Nephron progenitor cell (in vitro differentiated cells): Measurements from ENCODE around the gene UBE2D2.
"Not testable (repeated sequence)": the region's sequence is repeated elsewhere in the genome, so short reads cannot be mapped to it uniquely, and the experiment has no call there.

Source experiments
- DNase-seq: peaks from one replicate; pipeline ENCODE4 v3.0.0; 2021
- H3K27ac Mint-ChIP-seq: 2 replicates; pipeline ENCODE4 v1.8.0; 2021; ENCODE audit warnings: mild to moderate bottlenecking, moderate library complexity, mixed read lengths
- H3K27me3 Mint-ChIP-seq: 2 replicates; pipeline ENCODE4 v1.8.0; 2021; ENCODE audit warnings: mild to moderate bottlenecking, low read depth, mixed read lengths; ENCODE audit not compliant: poor library complexity
- H3K36me3 Mint-ChIP-seq: 2 replicates; pipeline ENCODE4 v1.8.0; 2021; ENCODE audit warnings: low read depth, mixed read lengths
- H3K4me1 Mint-ChIP-seq: 2 replicates; pipeline ENCODE4 v1.8.0; 2021; ENCODE audit warnings: mixed read lengths
- H3K4me3 Mint-ChIP-seq: 2 replicates; pipeline ENCODE4 v1.8.0; 2021; ENCODE audit warnings: mild to moderate bottlenecking, moderate library complexity, mixed read lengths
- H3K9me3 Mint-ChIP-seq: 2 replicates; pipeline ENCODE4 v1.8.0; 2021; ENCODE audit warnings: mild to moderate bottlenecking, moderate library complexity, mixed read lengths
- CTCF ChIP-seq: fragments of 200-600 bp; sonication (generic); IDR thresholded peaks from 2 replicates; pipeline ENCODE4 v1.5.0; 2021; ENCODE audit warnings: antibody characterized with exemption

The UBE2D2 gene

DNA sequence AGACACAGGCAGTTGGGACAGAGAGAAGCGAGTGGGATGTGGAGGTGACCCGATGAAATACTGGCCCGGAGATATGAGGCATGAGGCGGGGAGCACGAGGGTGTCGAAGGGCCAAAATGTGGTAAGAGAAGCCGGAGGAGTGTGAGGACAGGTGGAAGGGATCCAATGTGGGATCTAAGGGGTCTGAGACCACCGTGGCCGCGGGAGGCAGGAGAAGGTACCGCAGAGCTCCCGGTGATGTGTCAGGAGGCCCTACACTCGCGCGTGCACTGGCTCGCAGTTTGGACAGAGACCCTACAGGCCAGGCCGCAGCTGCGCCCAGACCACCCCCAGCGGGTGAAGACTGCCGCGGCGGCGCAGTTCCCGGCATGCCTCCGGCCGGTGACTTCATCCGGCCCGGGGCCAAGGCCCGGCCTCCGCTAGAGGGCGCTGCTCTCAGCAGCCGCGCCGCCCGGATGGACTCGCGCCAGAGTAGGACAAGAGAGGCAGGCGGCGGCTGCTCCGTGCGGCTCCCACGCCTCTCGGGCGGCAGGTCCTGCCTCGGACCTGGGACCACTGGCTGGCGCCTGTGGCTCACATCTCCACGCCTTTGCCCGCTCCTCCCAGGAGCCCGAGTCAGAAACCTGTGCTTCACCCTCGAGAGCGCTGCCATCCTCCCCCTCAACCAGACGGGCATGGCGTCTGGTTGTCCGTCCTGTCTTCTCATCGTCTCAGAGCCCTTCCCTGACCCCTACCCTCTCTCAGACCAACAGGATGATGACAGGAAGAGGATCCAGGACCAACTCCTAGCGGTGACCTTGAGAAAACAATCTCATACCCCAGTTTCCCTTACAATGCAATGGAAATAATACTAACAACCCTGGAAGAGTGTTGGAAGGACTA lies 43.2 kb upstream of the UBE2D2 start:
- Mint-ChIP-seq H3K9me3 (no peaks in the 10 kb centered on the region), H3K4me1 (peaks cover 23% of the 10 kb centered on the region), H3K4me3 (peak overlapping the region; percentile 82), H3K27ac (peak overlapping the region; percentile 97), H3K27me3 (peaks cover 18% of the 10 kb centered on the region), H3K36me3 (no peaks in the 10 kb centered on the region)
- peak; percentile 95 for DNase-seq
- TF ChIP-seq CTCF = peak; percentile 98

GRCh38 chr5:139523635-139524445 lies 37.3 kb upstream of the UBE2D2 start:
- Mint-ChIP-seq H3K4me1 (peaks cover 58% of the 10 kb centered on the region), H3K36me3 (no peaks in the 10 kb centered on the region), H3K27me3 (peaks cover 15% of the 10 kb centered on the region), H3K9me3 (no peaks in the 10 kb centered on the region), H3K27ac (no peak overlapping the region), H3K4me3 (no peak overlapping the region)
- no peak for DNase-seq
- TF ChIP-seq CTCF = no peak

GRCh38 chr5:139524446-139524845 lies 36.7 kb upstream of the UBE2D2 start:
- no peak for TF ChIP-seq CTCF
- Mint-ChIP-seq H3K4me1 (peaks cover 55% of the 10 kb centered on the region), H3K4me3 (no peak overlapping the region), H3K27me3 (peaks cover 13% of the 10 kb centered on the region), H3K27ac (no peak overlapping the region), H3K36me3 (no peaks in the 10 kb centered on the region), H3K9me3 (no peaks in the 10 kb centered on the region)
- no peak for DNase-seq

DNA sequence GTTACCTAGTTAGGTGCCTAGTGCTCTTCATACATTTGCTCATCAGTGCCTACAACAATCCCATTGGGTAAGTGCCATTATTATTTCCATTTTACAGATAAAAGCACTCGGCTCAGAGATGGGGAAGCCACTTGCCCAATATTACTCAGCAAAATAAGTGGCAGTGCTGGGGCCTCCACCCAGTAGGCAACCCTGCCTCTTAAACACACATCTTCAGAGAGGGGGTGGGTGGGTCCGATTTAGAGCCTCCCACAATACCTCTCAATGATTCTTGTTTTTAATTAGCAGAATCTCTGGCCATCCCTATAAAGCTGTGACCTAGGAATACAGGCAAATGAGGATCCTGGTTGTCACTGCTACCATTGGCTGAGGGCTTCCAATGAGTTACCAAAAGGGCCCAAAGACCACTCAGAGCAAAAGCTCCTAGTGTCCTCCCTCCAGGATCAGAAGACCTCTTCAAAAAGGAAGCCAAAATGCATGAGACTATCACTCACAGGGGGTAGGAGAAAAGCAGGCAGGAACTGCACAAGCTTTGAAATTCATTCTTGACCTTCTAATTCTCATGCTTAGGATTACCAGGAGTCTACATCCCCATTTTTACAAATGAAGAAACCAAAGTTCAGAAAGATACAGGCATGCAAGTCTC lies 36.1 kb upstream of the UBE2D2 start:
- no peaks in the 10 kb centered on the region for H3K9me3 Mint-ChIP-seq
- H3K27me3 Mint-ChIP-seq = peaks cover 13% of the 10 kb centered on the region
- peak overlapping the region; percentile 66 for H3K27ac Mint-ChIP-seq
- no peak for TF ChIP-seq CTCF
- peak overlapping the region; percentile 8 for H3K4me3 Mint-ChIP-seq
- peaks cover 55% of the 10 kb centered on the region for H3K4me1 Mint-ChIP-seq
- DNase-seq = no peak
- no peaks in the 10 kb centered on the region for H3K36me3 Mint-ChIP-seq

DNA sequence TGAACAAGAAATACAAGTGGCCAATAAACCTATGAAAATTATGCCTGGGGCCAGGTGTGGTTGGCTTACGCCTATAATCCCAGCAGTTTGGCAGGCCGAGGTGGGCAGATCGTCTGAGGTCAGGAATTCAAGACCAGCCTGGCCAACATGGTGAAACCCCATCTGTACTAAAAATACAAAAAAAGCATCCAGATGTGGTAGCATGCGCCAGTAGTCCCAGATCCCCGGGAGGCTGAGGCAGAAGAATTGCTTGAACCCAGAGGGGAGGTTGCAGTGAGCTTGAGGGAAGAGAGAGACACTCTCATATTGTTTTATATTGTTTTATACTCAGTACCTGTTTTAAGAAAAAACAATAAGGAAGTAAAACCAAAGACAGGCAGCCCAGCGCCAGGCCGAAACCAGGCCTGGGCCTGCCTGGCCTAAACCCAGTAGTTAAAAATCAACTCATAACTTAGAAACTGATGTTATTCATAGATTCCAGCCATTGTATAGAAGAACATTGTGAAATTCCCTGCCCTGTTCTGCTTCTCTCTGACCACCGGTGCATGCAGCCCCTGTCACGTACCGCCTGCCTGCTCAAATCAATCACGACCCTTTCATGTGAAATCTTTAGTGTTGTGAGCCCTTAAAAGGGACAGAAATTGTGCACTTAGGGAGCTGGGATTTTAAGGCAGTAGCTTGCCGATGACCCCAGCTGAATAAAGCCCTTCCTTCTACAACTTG lies 35.4 kb upstream of the UBE2D2 start:
- peaks cover 57% of the 10 kb centered on the region for H3K4me1 Mint-ChIP-seq
- peak overlapping the region; percentile 64 for H3K4me3 Mint-ChIP-seq
- not testable (repeated sequence) for DNase-seq, H3K9me3 Mint-ChIP-seq, H3K36me3 Mint-ChIP-seq
- H3K27me3 Mint-ChIP-seq = peaks cover 13% of the 10 kb centered on the region
- peak overlapping the region; percentile 87 for H3K27ac Mint-ChIP-seq

DNA sequence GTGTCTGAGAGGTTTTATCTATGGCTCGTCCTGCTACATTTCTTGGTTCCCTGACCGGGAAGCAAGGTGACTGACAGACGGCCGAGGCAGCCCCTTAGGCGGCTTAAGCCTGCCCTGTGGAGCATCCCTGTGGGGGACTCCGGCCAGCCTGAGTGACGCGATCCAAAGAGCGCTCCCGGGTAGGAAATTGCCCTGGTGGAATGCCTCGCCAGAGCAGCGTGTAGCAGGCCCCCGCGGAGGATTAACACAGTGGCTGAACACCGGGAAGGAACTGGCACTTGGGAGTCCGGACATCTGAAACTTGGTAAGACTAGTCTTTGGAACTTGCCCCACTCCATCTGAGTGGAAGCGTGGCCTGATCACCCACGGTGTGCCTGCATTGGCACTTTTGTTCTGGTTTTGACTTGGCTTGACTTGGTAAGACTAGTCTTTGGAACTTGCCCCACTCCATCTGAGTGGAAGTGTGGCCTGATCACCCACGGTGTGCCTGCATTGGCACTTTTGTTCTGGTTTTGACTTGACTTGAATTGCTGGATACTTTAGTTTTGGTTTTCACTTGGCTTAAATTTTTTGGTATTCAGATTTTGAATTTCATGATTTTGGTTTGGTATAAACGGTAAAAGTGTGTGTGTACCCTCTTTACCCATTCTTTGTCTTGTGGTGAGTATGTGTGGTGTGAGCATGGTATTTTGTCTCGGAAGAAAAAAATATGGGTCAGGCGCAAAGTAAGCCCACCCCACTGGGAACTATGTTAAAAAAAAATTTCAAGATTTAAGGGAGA lies 34.6 kb upstream of the UBE2D2 start:
- Mint-ChIP-seq H3K27me3 (peaks cover 13% of the 10 kb centered on the region), H3K4me1 (peaks cover 64% of the 10 kb centered on the region), H3K27ac (peak overlapping the region; percentile 87), H3K4me3 (peak overlapping the region; percentile 64)
- H3K9me3 Mint-ChIP-seq, H3K36me3 Mint-ChIP-seq: not testable (repeated sequence)
- DNase-seq = peak; percentile 50

DNA sequence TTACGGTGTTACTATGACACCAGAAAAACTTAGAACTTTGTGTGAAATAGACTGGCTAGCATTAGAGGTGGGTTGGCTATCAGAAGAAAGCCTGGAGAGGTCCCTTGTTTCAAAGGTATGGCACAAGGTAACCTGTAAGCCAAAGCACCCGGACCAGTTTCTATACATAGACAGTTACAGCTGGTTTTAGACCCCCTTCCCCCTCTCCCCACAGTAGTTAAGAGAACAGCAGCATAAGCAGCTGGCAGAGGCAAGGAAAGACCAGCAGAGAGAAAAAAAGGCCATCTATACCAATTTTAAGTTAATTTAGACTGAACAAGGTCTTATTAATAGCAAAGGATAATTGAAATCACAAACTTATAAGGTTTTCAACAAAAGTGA lies 34.1 kb upstream of the UBE2D2 start:
- H3K36me3 Mint-ChIP-seq, H3K27ac Mint-ChIP-seq, DNase-seq: not testable (repeated sequence)
- Mint-ChIP-seq H3K4me3 (peak overlapping the region; percentile 25), H3K27me3 (peaks cover 13% of the 10 kb centered on the region), H3K4me1 (peaks cover 69% of the 10 kb centered on the region), H3K9me3 (peaks cover 12% of the 10 kb centered on the region)

DNA sequence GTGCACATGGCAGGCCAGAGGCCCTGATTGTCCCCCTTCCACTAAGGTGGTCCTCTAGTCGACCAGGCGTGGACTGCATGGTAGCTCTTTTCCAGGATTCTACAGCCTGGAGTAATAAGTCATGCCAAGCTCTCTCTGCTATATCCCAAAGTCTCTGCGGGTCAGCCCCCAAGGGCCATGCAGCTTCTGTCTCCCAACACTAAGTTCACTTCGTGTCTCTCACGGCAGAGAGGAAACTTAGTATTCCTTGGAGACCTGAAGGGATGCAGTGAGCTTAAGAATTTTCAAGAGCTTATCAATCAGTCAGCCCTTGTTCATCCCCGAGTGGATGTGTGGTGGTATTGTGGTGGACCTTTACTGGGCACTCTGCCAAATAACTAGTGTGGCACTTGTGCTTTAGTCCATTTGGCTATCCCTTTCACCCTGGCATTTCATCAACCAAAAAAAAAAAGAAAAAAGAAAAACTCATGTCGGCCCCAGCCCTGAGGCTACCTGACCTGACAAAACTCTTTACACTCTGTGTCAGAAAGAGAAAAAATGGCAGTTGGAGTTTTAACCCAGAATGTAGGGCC lies 33.2 kb upstream of the UBE2D2 start:
- peak overlapping the region; percentile 70 for H3K4me3 Mint-ChIP-seq
- peaks cover 69% of the 10 kb centered on the region for H3K4me1 Mint-ChIP-seq
- DNase-seq = not testable (repeated sequence)

More for the DNA sequence above, 33.2 kb upstream of the UBE2D2 start:
- Mint-ChIP-seq H3K27me3 (peaks cover 13% of the 10 kb centered on the region), H3K9me3 (peaks cover 12% of the 10 kb centered on the region)
- not testable (repeated sequence) for H3K36me3 Mint-ChIP-seq, H3K27ac Mint-ChIP-seq
